Pancreas (tissue), 10 donors: ENCODE results near the gene CPLANE2. TPM values are rescaled to one million over a fixed set of nuclear protein-coding genes. Genes with fewer than 3 reads are reported as not detected.

Experiments used
- ATAC-seq, 4 donors: fragments of 200-7000 bp; cut with Tn5 transposase; one replicate each; pipeline versions ENCODE4 v1.8.0 to v1.9.1; 2020; ENCODE audit warnings: mild to moderate bottlenecking in 4 of 4, moderate library complexity in 4 of 4
- DNase-seq, 6 donors: peaks; one replicate each; pipeline ENCODE4 v3.0.0-alpha.2; 2020
- FAIRE-seq: peaks from 2 replicates; lab custom pipeline; 2012; peaks lifted over from hg19 to GRCh38; lab: Jason Lieb, UNC
- H3K27ac ChIP-seq, 4 donors: fragments of 200-600 bp; sonication (generic); 1 replicate in 3 of 4; 2 replicates in 1 of 4; pipeline versions ENCODE4 v1.5.0 to v1.8.0; 2020
- H3K27me3 ChIP-seq, 4 donors: fragments of 200-600 bp; one replicate each; pipeline ENCODE4 v1.8.0; 2021
- H3K36me3 ChIP-seq, 3 donors: fragments of 200-600 bp; sonication (generic) in 1 of 3; one replicate each; pipeline versions ENCODE4 v1.5.0 to v1.8.0; 2020 to 2021
- H3K4me1 ChIP-seq, 3 donors: fragments of 200-600 bp; one replicate each; pipeline ENCODE4 v1.8.0; 2021
- H3K4me3 ChIP-seq, 4 donors: fragments of 200-600 bp; sonication (generic) in 2 of 4; one replicate each; pipeline versions ENCODE4 v1.5.0 to v1.8.0; 2020 to 2021
- H3K9me3 ChIP-seq, 4 donors: fragments of 200-600 bp; one replicate each; pipeline ENCODE4 v1.8.0; 2021
- WGBS, 2 donors: extraction: QIAGEN DNeasy Blood & Tissue Kit; methylation state at CpG; one replicate each; pipeline ENCODE4 v1.1.7; 2013; 5-methylcytosine and 5-hydroxymethylcytosine counted together
- intact Hi-C, 3 donors: fragments of 100-400 bp; cut with DNase I; formaldehyde crosslinking; loops; one replicate each; pipeline versions ENCODE4 v1.11.1 to v1.14.2; 2022
- polyA plus RNA-seq, 2 donors: library from polyadenylated mRNA; stranded (reverse); fragments of 200-250 nt; gene quantifications; one replicate each; pipeline ENCODE4 v1.2.3, GENCODE V29; 2013
- total RNA-seq, 6 donors: library from RNA; stranded (reverse); fragmentation: NEBNext Ultra II Directional in 4 of 6; extraction: Animal tissue kit (Norgen Biotek cat#: 25700) in 4 of 6; gene quantifications; one replicate each; pipeline versions ENCODE4 v1.2.1 to v1.2.4, GENCODE V29; 2021 to 2023
- TF ChIP-seq, protein P1 (sequence below), 4 donors: fragments of 200-600 bp; sonication (generic) in 3 of 4; IDR thresholded peaks; one replicate each; pipeline versions ENCODE4 v1.5.0 to v1.8.0; 2021; ENCODE audit warnings: antibody characterized with exemption in 4 of 4
- donor health status: healthy with polysubstance abuse.
- donor health status: DM: no; HTN: no; CAD: no; lungs with moderate emphysema.
- donor health status: DM: no; HTN: no; CAD: no.
- donor health status: control.
- donor health status: control.
- donor health status: Bipolar disorder and iron deficiency.
- donor health status: DM: yes; HTN: yes; CAD: no.
- donor health status: DM: no; HTN: no; CAD: no.
- donor health status: DM: no; HTN: no; CAD: no.
- donor health status: DM: yes; HTN: yes; CAD: no.

Gene CPLANE2
- total and polyA plus RNA-seq, 8 donors, result 2.2 to 9.1 (median 3.9) TPM

DNA sequence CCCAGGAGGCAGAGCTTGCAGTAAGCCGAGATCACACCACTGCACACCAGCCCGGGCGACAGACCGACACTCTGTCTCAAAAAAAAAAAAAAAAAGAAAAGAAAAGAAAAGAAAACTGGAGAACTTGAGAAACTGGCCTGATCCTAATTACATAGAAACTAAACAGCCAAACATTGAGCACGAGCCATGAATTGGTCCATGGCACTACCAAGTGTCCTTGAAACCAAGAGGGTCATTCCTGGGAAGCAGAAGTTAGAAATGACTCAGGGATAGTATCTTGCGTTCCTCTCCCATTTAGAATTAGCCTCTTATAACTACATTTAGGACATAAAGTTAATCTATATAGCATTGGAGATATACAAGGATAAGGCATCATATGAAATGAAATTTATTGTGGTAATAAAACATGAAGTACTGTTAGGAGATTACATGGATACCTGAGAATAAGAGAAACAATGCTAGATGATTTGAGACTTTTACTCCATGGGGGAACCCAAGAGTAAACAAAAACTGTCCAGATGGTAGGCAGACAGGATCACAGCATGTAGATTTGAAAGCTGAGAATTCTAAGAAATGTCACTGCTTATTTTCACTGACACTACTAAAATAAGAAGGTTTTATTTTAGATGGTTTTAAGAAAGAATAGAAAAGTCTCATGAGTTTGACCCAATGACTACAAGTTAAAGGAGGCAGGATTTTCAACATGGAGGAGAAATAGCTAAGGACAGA, 39.5 kb upstream of the CPLANE2 start:
- Histone ChIP-seq H3K27ac (no peak overlapping the region), H3K4me1 (no peaks in the 10 kb centered on the region), H3K4me3 (no peak overlapping the region), H3K27me3 (no peaks in the 10 kb centered on the region), H3K36me3 (no peaks in the 10 kb centered on the region), H3K9me3 (no peaks in the 10 kb centered on the region)
- no peak for FAIRE-seq
- ATAC-seq, result no peak
- intact Hi-C loops, result no loop called here
- WGBS, 2 donors, result 84 to 91% methylated on average over 6 of the region's 6 CpGs
- no peak for DNase-seq
- TF ChIP-seq, protein P1, sequence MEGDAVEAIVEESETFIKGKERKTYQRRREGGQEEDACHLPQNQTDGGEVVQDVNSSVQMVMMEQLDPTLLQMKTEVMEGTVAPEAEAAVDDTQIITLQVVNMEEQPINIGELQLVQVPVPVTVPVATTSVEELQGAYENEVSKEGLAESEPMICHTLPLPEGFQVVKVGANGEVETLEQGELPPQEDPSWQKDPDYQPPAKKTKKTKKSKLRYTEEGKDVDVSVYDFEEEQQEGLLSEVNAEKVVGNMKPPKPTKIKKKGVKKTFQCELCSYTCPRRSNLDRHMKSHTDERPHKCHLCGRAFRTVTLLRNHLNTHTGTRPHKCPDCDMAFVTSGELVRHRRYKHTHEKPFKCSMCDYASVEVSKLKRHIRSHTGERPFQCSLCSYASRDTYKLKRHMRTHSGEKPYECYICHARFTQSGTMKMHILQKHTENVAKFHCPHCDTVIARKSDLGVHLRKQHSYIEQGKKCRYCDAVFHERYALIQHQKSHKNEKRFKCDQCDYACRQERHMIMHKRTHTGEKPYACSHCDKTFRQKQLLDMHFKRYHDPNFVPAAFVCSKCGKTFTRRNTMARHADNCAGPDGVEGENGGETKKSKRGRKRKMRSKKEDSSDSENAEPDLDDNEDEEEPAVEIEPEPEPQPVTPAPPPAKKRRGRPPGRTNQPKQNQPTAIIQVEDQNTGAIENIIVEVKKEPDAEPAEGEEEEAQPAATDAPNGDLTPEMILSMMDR (IDR thresholded peaks at IDR 0.05), result no peak

DNA sequence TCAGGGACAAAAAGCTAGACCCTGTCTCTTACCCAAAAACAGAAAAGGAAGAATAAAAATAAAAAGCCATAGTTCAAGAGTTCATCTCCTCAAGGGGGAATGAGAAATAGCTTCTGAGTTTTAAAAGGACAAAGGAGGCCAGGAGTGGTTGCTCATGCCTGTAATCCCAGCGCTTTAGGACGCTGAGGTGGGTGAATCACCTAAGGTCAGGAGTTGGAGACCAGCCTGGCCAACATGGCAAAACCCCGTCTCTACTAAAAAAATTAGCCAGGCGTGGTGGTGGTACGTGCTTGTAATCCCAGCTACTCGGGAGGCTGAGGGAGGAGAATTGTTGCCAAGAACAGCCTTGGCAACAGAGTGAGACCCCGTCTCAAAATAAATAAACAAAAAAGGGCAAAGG, 38.6 kb upstream of the CPLANE2 start:
- H3K36me3 ChIP-seq, result no peaks in the 10 kb centered on the region
- FAIRE-seq (no peak), DNase-seq (no peak)

DNA sequence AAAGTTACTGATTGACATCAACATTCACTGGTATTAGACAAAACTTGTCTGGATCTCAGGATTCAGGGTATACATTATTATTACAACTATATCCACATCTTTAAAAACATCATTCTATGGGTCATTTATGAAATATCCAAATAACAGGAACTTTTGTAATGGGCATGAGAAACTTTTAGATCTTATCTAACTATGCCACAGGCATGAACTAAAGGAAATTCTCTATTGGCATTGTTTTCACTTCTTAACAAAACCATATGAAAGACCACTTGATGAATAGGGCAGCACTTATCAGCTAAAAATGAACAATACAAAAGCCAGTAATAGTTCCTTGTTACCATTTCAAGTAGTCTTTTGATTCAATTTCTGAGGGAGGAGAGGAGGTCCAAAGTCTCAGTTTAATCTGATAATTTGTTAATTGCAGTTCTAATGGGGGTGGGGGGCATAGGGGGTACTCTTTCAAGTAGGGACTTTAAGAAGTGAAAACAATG, 30.8 kb upstream of the CPLANE2 start:
- TF ChIP-seq, protein P1 (IDR thresholded peaks at IDR 0.05), result no peak
- intact Hi-C loops, result loop anchor here in 1 of 3 donors (10.0 kb wide), 1 partner anchor 77 kb away; no protein-coding TSS in a partner anchor
- peaks cover 0 to 11% (median 4%) of the 10 kb centered on the region in 3 donors for H3K4me1 ChIP-seq
- no peak for FAIRE-seq
- no peak overlapping the region for H3K27ac ChIP-seq
- ATAC-seq, result no peak
- H3K9me3 ChIP-seq, result no peaks in the 10 kb centered on the region
- no peaks in the 10 kb centered on the region for H3K27me3 ChIP-seq
- no peak overlapping the region for H3K4me3 ChIP-seq
- DNase-seq, result no peak
- H3K36me3 ChIP-seq, result no peaks in the 10 kb centered on the region

More for the DNA sequence above, 38.6 kb upstream of the CPLANE2 start:
- TF ChIP-seq, protein P1 (IDR thresholded peaks at IDR 0.05), result no peak
- H3K27ac ChIP-seq, result no peak overlapping the region
- no peaks in the 10 kb centered on the region for H3K9me3 ChIP-seq
- WGBS, 2 donors, result 83 to 91% methylated on average over 7 of the region's 7 CpGs
- no peak for ATAC-seq
- H3K4me3 ChIP-seq, result no peak overlapping the region
- intact Hi-C loops, result no loop called here
- H3K27me3 ChIP-seq, result no peaks in the 10 kb centered on the region
- no peaks in the 10 kb centered on the region for H3K4me1 ChIP-seq

DNA sequence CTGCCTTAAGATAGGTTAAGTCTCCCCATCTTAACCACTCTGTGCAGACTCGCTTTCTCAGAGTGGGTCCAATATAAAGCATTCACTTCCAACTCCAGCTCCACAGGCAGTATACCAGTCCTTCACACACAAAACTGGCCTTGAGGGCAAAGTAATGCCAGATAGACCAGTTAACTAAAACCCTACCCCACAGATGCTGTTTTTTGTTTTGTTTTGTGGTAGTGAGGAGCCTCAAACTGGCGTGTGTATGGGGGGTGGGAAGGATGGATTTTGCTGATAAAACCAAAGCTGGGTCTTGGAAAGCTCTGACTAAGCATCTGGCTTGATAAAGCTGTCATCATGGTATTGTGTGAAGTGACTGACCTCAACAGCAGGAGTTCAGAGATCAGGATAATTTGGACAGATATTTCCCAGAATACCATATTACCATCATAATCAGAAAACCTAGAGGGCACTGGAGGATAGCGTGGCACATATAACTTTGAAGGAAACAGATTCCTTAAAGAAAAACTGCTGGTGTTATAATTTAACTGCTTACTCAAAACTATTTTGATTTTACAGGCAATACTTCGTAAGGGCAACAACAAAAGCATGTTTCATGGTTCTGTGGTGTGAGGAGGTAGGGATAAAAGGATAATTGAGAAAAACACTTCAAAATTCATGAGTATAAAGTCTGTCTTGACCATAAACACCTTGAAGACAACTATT, 29.6 kb upstream of the CPLANE2 start:
- WGBS, 2 donors, result 79 to 88% methylated on average over 4 of the region's 4 CpGs
- ATAC-seq, result peak in 1 of 4 donors; percentile 32
- H3K27me3 ChIP-seq, result no peaks in the 10 kb centered on the region
- no peak overlapping the region for H3K4me3 ChIP-seq
- TF ChIP-seq, protein P1 (IDR thresholded peaks at IDR 0.05), result no peak
- no peak for DNase-seq
- H3K36me3 ChIP-seq, result no peaks in the 10 kb centered on the region
- intact Hi-C loops, result loop anchor here in 1 of 3 donors (10.0 kb wide), 1 partner anchor 78 kb away; no protein-coding TSS in a partner anchor
- H3K27ac ChIP-seq, result no peak overlapping the region
- FAIRE-seq, result no peak
- H3K9me3 ChIP-seq, result no peaks in the 10 kb centered on the region
- H3K4me1 ChIP-seq, result peaks cover 0 to 11% (median 4%) of the 10 kb centered on the region in 3 donors
